Measurements from ENCODE around the gene SLC35F4.

The SLC35F4 gene

DNA sequence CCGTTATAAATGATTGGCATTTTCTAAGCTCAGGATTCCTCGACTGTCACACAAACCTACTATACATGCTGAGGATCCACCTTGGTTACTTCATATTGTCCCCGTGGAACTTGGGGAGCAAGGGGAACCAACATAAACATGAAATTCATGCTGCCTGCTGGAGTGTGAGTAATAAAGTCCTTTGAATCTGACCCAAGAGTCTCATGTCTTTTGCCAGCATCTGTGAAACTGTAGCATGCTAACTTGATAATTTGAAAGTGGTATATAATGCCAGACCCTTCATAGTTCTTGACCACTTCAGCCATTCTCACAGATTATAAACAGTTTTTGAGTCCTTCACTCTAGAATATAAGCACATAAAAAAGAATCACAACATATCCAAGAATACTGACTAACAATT, 17.1 kb downstream of the SLC35F4 start:
- TF ChIP-seq CTCF (conservative IDR thresholded peaks at IDR 0.05; ENCODE audit: low read length): no peak
- no peak overlapping the region for H3K4me3 ChIP-seq (ENCODE audit: low read length)
- DNase-seq (ENCODE audit: low read depth): no peak

DNA sequence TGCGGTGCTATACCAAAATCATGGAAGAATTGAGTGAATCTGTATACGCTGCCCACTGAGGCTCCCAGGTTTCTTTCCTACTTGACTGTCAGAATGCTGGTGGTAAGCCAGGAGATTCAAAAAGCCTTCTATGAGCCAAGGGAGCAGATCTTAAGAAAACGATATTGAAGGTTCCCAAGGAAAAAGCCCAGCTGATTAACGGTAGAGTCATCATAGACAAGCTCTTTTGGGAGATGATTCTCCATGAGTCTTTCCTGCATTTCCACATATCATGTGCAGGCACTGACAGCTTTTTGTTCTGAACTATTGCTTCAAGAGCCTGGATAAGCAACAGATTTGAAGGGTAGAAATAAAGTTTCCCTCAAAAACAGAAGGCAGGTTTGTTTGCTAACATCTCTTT, 17.5 kb downstream of the SLC35F4 start:
- peak; percentile 42 for DNase-seq (ENCODE audit: low read depth)
- no peak for TF ChIP-seq CTCF (conservative IDR thresholded peaks at IDR 0.05; ENCODE audit: low read length)
- H3K4me3 ChIP-seq (ENCODE audit: low read length): no peak overlapping the region

DNA sequence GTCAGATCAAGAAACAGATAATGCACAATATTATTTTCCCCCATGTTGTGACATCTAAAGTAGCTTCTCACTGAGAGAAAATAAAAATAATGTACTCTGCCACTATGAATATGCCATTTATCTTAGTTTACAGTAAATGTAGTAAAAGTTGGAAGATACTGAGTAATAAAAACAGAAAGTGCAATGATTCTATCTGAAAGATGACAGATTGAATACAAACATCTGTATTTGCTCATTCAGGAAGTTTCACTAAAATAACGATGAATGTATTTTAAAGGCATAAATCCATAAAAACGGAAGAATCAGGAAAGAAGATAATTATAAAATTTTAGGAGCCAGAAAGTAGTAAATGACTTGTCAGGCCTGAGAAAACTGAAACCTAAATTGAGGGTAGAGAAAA, 18.2 kb downstream of the SLC35F4 start:
- no peak for TF ChIP-seq CTCF (conservative IDR thresholded peaks at IDR 0.05; ENCODE audit: low read length)
- H3K4me3 ChIP-seq (ENCODE audit: low read length): no peak overlapping the region
- DNase-seq (ENCODE audit: low read depth): no peak

- DNase-seq (ENCODE audit: low read depth): peak; percentile 83
- no peak for TF ChIP-seq CTCF (conservative IDR thresholded peaks at IDR 0.05; ENCODE audit: low read length)
- H3K4me3 ChIP-seq (ENCODE audit: low read length): no peak overlapping the region
Measured at GRCh38 chr14:57847096-57847495, 18.8 kb downstream of the SLC35F4 start.

- no peak overlapping the region for H3K4me3 ChIP-seq (ENCODE audit: low read length)
- TF ChIP-seq CTCF (conservative IDR thresholded peaks at IDR 0.05; ENCODE audit: low read length): no peak
- no peak for DNase-seq (ENCODE audit: low read depth)
Measured at GRCh38 chr14:57846596-57846995, 19.3 kb downstream of the SLC35F4 start.

GRCh38 chr14:57845802-57846531, 19.9 kb downstream of the SLC35F4 start:
- TF ChIP-seq CTCF (conservative IDR thresholded peaks at IDR 0.05; ENCODE audit: low read length): peak; percentile 33
- H3K4me3 ChIP-seq (ENCODE audit: low read length): no peak overlapping the region
- DNase-seq (ENCODE audit: low read depth): peak; percentile 53

DNA sequence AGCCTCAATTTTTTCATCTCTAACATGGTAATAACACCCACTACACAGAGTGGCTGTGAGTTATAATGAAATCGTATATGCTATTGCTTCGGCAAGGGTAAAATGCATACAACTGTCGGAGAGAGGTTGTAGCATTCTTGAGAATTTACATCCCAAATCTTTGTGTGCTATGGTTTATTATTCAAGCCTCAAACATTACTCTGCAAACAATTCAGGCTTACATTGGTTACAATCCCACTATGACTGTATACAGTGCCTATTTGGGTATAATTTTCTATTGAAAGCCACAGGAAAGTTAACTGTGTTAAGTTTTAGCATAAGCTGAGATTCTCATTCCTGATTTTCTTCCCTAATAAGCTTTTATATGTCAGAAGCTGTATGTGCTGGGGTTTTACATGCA, 20.6 kb downstream of the SLC35F4 start:
- H3K4me3 ChIP-seq (ENCODE audit: low read length): no peak overlapping the region
- no peak for TF ChIP-seq CTCF (conservative IDR thresholded peaks at IDR 0.05; ENCODE audit: low read length)
- DNase-seq (ENCODE audit: low read depth): no peak
